GM10248 (cell line): ENCODE results near the gene KRTAP10-7.
"Not testable (repeated sequence)": the region's sequence is repeated elsewhere in the genome, so short reads cannot be mapped to it uniquely, and the experiment has no call there.

Source experiments
- CTCF ChIA-PET: fragments of 300-600 bp; sonication (Branson Sonifier 250); formaldehyde crosslinking; extraction: SDS; loops from one replicate; lab custom pipeline; 2021; ENCODE audit warnings: antibody characterized with exemption; lab: Yijun Ruan, JAX
- POLR2A ChIA-PET: fragments of 350-650 bp; sonication (Branson Sonifier 250); formaldehyde crosslinking; extraction: SDS; loops from one replicate; lab custom pipeline; 2020; ENCODE audit warnings: antibody characterized with exemption; lab: Yijun Ruan, JAX
- DNase-seq: peaks from one replicate; pipeline ENCODE4 v3.0.0; 2012; ENCODE audit errors: extremely low spot score
- CTCF ChIP-seq: IDR thresholded peaks from 2 replicates; pipeline ENCODE4 v1.5.1; 2012; ENCODE audit warnings: mild to moderate bottlenecking, low read depth; ENCODE audit errors: extremely low read depth, missing control alignments, control extremely low read depth

KRTAP10-7 gene

DNA sequence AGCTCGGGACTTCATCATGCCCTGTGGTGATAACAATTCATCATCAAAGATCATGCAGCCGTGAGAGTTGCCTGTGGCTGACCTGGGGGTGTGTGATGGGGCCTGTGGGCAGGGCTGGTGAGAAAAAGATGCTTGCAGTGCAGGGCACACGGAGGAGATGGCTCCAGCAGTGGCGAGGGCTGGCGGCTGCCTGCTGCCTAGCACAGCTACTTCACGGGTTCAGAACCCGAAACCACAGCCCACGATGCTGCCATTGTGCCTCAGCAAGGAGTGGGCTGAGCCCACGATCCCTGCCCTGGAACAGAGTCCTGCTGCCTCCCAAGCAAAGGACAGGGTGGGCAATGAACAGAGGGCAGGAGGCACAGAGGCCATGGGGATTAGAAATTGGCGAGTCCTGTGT, 25.9 kb downstream of the KRTAP10-7 start:
- ChIA-PET POLR2A (no interaction called here), CTCF (no interaction called here)
- no peak for TF ChIP-seq CTCF
- no peak for DNase-seq

DNA sequence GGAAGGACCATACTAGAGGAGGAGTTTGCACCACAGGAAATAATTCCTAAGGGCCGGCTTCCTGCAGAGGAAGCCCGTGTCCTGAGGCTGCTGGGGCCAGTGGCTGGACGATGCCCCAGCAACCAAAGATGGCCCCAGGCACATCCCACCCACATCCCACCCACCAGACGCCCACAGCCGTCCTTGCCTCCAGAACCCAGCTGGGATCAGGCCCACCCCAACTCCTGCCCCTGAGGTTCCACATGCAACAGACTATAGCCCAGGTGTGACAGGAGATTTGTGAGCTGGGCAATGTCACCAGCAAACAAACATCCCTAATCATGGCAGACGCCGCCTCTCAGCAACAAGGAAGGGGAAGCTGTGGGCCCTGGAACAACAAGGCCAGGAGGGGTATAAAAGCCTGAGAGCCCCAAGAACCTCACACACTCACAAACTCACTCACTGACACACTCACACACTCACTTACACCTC, 26.3 kb downstream of the KRTAP10-7 start, which contains the start of gene KRTAP10-9:
Gene KRTAP10-9, plus strand, starts transcription at position 421 of the 471 bp plus-strand sequence. CDS start 79 bp downstream, outside the sequence.
- POLR2A ChIA-PET = no interaction called here
- DNase-seq = no peak
- CTCF ChIA-PET = no interaction called here
- TF ChIP-seq CTCF = no peak

- DNase-seq, POLR2A ChIA-PET, CTCF ChIA-PET: not testable (repeated sequence)
Measured at GRCh38 chr21:44627181-44627822, 26.9 kb downstream of the KRTAP10-7 start.

DNA sequence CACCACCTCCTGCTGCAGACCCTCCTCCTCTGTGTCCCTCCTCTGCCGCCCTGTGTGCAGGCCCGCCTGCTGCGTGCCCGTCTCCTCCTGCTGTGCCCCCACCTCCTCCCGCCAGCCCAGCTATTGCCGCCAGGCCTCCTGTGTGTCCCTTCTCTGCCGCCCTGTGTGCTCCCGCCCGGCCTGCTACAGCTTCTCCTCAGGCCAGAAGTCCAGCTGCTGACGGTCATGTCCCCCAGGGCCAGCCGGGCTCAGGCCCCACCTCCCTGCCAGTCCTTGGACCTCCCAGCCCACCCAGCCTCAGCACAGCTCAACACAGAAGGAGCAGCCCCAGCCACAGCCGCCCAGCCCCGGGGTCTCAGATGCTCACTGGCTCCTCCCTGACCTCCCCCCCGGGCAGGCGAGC, 27.4 kb downstream of the KRTAP10-7 start:
- DNase-seq, CTCF ChIA-PET, POLR2A ChIA-PET: not testable (repeated sequence)

DNA sequence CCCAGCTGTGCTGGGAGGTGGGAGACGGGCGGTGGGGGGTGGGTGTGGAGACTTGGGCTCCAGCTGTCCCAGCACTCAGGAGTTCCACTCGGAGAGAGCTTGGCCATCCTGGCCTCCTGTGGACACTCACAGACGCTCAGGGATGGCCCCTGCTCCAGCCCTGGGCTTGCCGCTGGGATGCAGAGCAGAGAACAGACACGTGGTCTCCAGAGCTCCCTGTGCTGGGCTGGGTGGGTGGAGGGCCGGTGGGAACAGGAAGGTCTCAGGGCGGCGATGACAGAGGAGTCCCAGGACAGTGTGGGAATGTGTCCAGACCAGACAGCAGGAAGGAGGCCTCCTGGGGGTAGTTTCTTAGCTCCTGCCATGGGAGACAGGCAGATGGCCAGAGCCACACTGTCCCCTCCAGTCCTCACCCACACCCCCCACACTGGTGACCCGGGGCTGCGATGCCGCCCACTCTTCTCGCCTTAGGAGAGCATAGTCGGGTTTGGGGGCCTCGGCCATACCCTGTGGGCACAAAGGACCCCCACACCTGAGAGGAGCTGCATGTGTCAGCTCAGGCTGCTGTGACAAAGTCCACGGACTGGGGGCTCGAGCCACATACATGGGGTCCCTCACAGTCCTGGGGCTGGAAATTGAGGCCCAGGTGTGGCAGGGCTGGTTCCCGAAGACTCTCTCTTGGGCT, 28.5 kb downstream of the KRTAP10-7 start:
- ChIA-PET CTCF (no interaction called here), POLR2A (no interaction called here)
- DNase-seq = no peak
- no peak for TF ChIP-seq CTCF

- ChIA-PET CTCF (no interaction called here), POLR2A (no interaction called here)
- TF ChIP-seq CTCF = no peak
- no peak for DNase-seq
Measured at GRCh38 chr21:44630440-44630839, 30.0 kb downstream of the KRTAP10-7 start.

DNA sequence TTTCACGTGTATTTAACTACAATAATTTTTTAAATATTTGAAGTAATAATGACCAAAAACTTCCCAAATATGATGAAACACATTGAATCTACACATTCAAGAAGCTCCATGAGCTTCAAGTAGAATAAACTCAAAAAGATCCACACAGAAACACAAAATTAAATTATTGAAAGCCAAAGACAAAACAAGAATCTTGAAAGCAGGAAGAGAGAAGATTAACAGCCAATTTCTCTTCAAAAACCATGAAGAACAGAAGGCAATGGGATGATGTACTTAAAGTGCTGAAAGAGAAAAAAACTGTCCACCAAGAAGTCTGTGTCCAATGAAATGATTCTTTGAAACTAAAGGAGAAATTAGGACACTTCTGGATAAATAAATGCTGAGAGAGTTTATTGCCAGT, 31.7 kb downstream of the KRTAP10-7 start:
- TF ChIP-seq CTCF = no peak

More for the DNA sequence above, 31.7 kb downstream of the KRTAP10-7 start:
- POLR2A ChIA-PET = no interaction called here
- no peak for DNase-seq
- CTCF ChIA-PET = no interaction called here
